Mesenchymal stem cell (in vitro differentiated cells and primary cell): ENCODE data around the gene TSSK3.

Experiments
- DNase-seq: peaks from one replicate; pipeline ENCODE4 v3.0.0-alpha.2; 2013
- H2AFZ ChIP-seq: one replicate; pipeline ENCODE4 v1.6.1; 2013; ENCODE audit warnings: low read depth, mild to moderate bottlenecking, control low read depth, inconsistent platforms, low read length, moderate library complexity
- H2AK5ac ChIP-seq: 2 replicates; pipeline ENCODE4 v1.6.1; 2013; ENCODE audit warnings: low read length, moderate library complexity, mild to moderate bottlenecking, inconsistent platforms; ENCODE audit not compliant: severe bottlenecking
- H2BK120ac ChIP-seq: one replicate; pipeline ENCODE4 v1.6.1; 2013; ENCODE audit warnings: low read depth, mild to moderate bottlenecking, inconsistent platforms, low read length, moderate library complexity
- H2BK12ac ChIP-seq, 2 experiments: one replicate each; pipeline ENCODE4 v1.6.1; 2013; ENCODE audit warnings: inconsistent platforms in 2 of 2, low read length in 2 of 2, mild to moderate bottlenecking in 2 of 2, moderate library complexity in 2 of 2, control low read depth in 1 of 2
- H2BK15ac ChIP-seq: one replicate; pipeline ENCODE4 v1.6.1; 2013; ENCODE audit warnings: mild to moderate bottlenecking, low read depth, inconsistent platforms; ENCODE audit not compliant: poor library complexity, severe bottlenecking
- H2BK5ac ChIP-seq: 2 replicates; pipeline ENCODE4 v1.6.1; 2013; ENCODE audit warnings: low read depth, mild to moderate bottlenecking, low read length, control low read depth, inconsistent platforms; ENCODE audit not compliant: poor library complexity, severe bottlenecking
- H3K14ac ChIP-seq, 2 experiments: one replicate each; pipeline ENCODE4 v1.6.1; 2013; ENCODE audit warnings: inconsistent platforms in 2 of 2, low read length in 2 of 2, control low read depth in 1 of 2, mild to moderate bottlenecking in 1 of 2, moderate library complexity in 1 of 2
- H3K18ac ChIP-seq, 2 experiments: one replicate each; pipeline ENCODE4 v1.6.1; 2013; ENCODE audit warnings: inconsistent platforms in 2 of 2, low read length in 2 of 2, control low read depth in 1 of 2, low read depth in 1 of 2, mild to moderate bottlenecking in 1 of 2
- H3K23ac ChIP-seq, 2 experiments: one replicate each; pipeline ENCODE4 v1.6.1; 2013; ENCODE audit warnings: inconsistent platforms in 2 of 2, low read length in 2 of 2, mild to moderate bottlenecking in 2 of 2, moderate library complexity in 2 of 2, control low read depth in 1 of 2
- H3K27ac ChIP-seq: 2 replicates; pipeline ENCODE4 v1.5.1; 2013; ENCODE audit warnings: mild to moderate bottlenecking, moderate library complexity, low read length, control low read depth, inconsistent platforms; ENCODE audit not compliant: poor library complexity, severe bottlenecking
- H3K27me3 ChIP-seq, 2 experiments: 2 replicates each; pipeline versions ENCODE4 v1.6.1 to v1.7.0; 2013; ENCODE audit warnings: low read length in 2 of 2, mild to moderate bottlenecking in 2 of 2, moderate library complexity in 2 of 2, control low read depth in 1 of 2, inconsistent platforms in 1 of 2; ENCODE audit not compliant: control insufficient read depth in 1 of 2, insufficient read depth in 1 of 2
- H3K36me3 ChIP-seq, 2 experiments: 2 replicates each; pipeline versions ENCODE4 v1.6.1 to v1.7.0; 2013; ENCODE audit warnings: low read length in 2 of 2, control low read depth in 1 of 2, inconsistent platforms in 1 of 2, low read depth in 1 of 2, mild to moderate bottlenecking in 1 of 2; ENCODE audit not compliant: insufficient read depth in 2 of 2, control insufficient read depth in 1 of 2
- H3K4ac ChIP-seq, 2 experiments: one replicate each; pipeline ENCODE4 v1.6.1; 2013; ENCODE audit warnings: inconsistent platforms in 2 of 2, low read length in 2 of 2, mild to moderate bottlenecking in 2 of 2, moderate library complexity in 2 of 2, control low read depth in 1 of 2, low read depth in 1 of 2
- H3K4me1 ChIP-seq: 2 replicates; pipeline ENCODE4 v1.6.1; 2013; ENCODE audit warnings: low read depth, low read length, control low read depth; ENCODE audit not compliant: control insufficient read depth, insufficient read depth
- H3K4me2 ChIP-seq: 2 replicates; pipeline ENCODE4 v1.6.1; 2013; ENCODE audit warnings: low read length, mild to moderate bottlenecking, inconsistent platforms; ENCODE audit not compliant: poor library complexity, severe bottlenecking
- H3K4me3 ChIP-seq, 2 experiments: 2 replicates each; pipeline versions ENCODE4 v1.5.1 to v1.7.0; 2013; ENCODE audit warnings: low read length in 2 of 2, mild to moderate bottlenecking in 2 of 2, control low read depth in 1 of 2, low read depth in 1 of 2; ENCODE audit not compliant: insufficient read depth in 1 of 2
- H3K79me1 ChIP-seq: replicated peaks from 2 replicates; pipeline ENCODE4 v1.6.1; 2013; ENCODE audit warnings: mild to moderate bottlenecking, control low read depth, low read length, inconsistent platforms; ENCODE audit not compliant: poor library complexity, severe bottlenecking
- H3K9ac ChIP-seq: 2 replicates; pipeline ENCODE4 v1.7.0; 2013; ENCODE audit warnings: mild to moderate bottlenecking, low read length, moderate library complexity
- H3K9me3 ChIP-seq: 2 replicates; pipeline ENCODE4 v1.7.0; 2013; ENCODE audit warnings: mild to moderate bottlenecking, low read length; ENCODE audit not compliant: control insufficient read depth
- H4K8ac ChIP-seq: one replicate; pipeline ENCODE4 v1.6.1; 2013; ENCODE audit warnings: inconsistent platforms, mild to moderate bottlenecking, low read length, moderate library complexity
- H4K91ac ChIP-seq: one replicate; pipeline ENCODE4 v1.6.1; 2013; ENCODE audit warnings: mild to moderate bottlenecking, low read length, inconsistent platforms
- WGBS: methylation state at CpG from one replicate; pipeline ENCODE4 v1.1.7; 2013; ENCODE audit warnings: mixed read lengths; 5-methylcytosine and 5-hydroxymethylcytosine counted together

The TSSK3 gene

GRCh38 chr1:32351399-32352238 lies 10.7 kb upstream of the TSSK3 start:
- H3K4me3 ChIP-seq = peak overlapping the region; percentile 76 to 89
- H3K14ac ChIP-seq = peak overlapping the region; percentile 49 to 98
- peak overlapping the region; percentile 38 for H3K23ac ChIP-seq
- H3K9ac ChIP-seq = peak overlapping the region; percentile 95
- peak overlapping the region; percentile 72 for H3K4me2 ChIP-seq
- peak overlapping the region; percentile 99 for H4K91ac ChIP-seq
- H3K79me1 ChIP-seq = peaks cover 11% of the 10 kb centered on the region
- DNase-seq = peak; percentile 95
- H2BK15ac ChIP-seq = peak overlapping the region; percentile 97
- peak overlapping the region; percentile 87 for H3K27ac ChIP-seq
- H2AK5ac ChIP-seq = peak overlapping the region; percentile 44
- peak overlapping the region; percentile 96 to 99 for H3K4ac ChIP-seq
- peak overlapping the region; percentile 81 to 91 for H2BK12ac ChIP-seq
- H3K4me1 ChIP-seq = peaks cover 30% of the 10 kb centered on the region
- peaks cover 7 to 17% of the 10 kb centered on the region in 2 experiments for H3K36me3 ChIP-seq
- peak overlapping the region; percentile 98 for H4K8ac ChIP-seq
- peak overlapping the region; percentile 99 for H2BK120ac ChIP-seq
- 3% methylated on average over 69 of the region's 75 CpGs for WGBS
- H3K27me3 ChIP-seq = peaks cover 0 to 1% of the 10 kb centered on the region in 2 experiments
- H3K18ac ChIP-seq = peak overlapping the region; percentile 93 to 97
- H3K9me3 ChIP-seq = no peaks in the 10 kb centered on the region
- H2AFZ ChIP-seq = peak overlapping the region; percentile 5
- H2BK5ac ChIP-seq = peak overlapping the region; percentile 74

- Histone ChIP-seq H3K4me1 (peaks cover 30% of the 10 kb centered on the region), H2BK5ac (no peak overlapping the region), H4K8ac (peak overlapping the region; percentile 98), H2BK12ac (peak overlapping the region; percentile 81 to 91), H3K9ac (peak overlapping the region; percentile 95), H4K91ac (peak overlapping the region; percentile 99), H3K36me3 (peaks cover 7 to 21% of the 10 kb centered on the region in 2 experiments), H3K4me2 (peak overlapping the region; percentile 72), H2AFZ (no peak overlapping the region), H2BK120ac (peak overlapping the region; percentile 99), H3K14ac (peak overlapping the region; percentile 41 to 48), H3K23ac (peak overlapping the region in 1 of 2 experiments; percentile 38), H3K18ac (peak overlapping the region; percentile 93 to 97), H3K79me1 (peaks cover 11% of the 10 kb centered on the region), H2BK15ac (peak overlapping the region; percentile 97), H3K9me3 (no peaks in the 10 kb centered on the region), H3K4ac (peak overlapping the region; percentile 96 to 99), H3K27me3 (no peaks in the 10 kb centered on the region), H2AK5ac (no peak overlapping the region), H3K27ac (peak overlapping the region; percentile 65), H3K4me3 (peak overlapping the region; percentile 76 to 89)
- WGBS = 49% methylated on average over 7 of the region's 8 CpGs
- DNase-seq = no peak
Observed at GRCh38 chr1:32352239-32352745, 10.0 kb upstream of the TSSK3 start.

- peaks cover 29% of the 10 kb centered on the region for H3K4me1 ChIP-seq
- no peak overlapping the region for H3K23ac ChIP-seq
- 74% methylated on average over 2 of the region's 2 CpGs for WGBS
- peak overlapping the region; percentile 99 for H4K91ac ChIP-seq
- H3K4me2 ChIP-seq = no peak overlapping the region
- peak; percentile 54 for DNase-seq
- peak overlapping the region in 1 of 2 experiments; percentile 89 for H3K4me3 ChIP-seq
- H2AFZ ChIP-seq = no peak overlapping the region
- no peak overlapping the region for H3K27ac ChIP-seq
- H3K14ac ChIP-seq = no peak overlapping the region
- H2BK12ac ChIP-seq = peak overlapping the region; percentile 80 to 87
- no peak overlapping the region for H2BK15ac ChIP-seq
- H3K4ac ChIP-seq = peak overlapping the region; percentile 89 to 100
- no peaks in the 10 kb centered on the region for H3K9me3 ChIP-seq
- peaks cover 7 to 23% of the 10 kb centered on the region in 2 experiments for H3K36me3 ChIP-seq
- H2BK120ac ChIP-seq = peak overlapping the region; percentile 76
- no peaks in the 10 kb centered on the region for H3K27me3 ChIP-seq
- peak overlapping the region; percentile 41 for H2AK5ac ChIP-seq
- H3K79me1 ChIP-seq = peaks cover 11% of the 10 kb centered on the region
- H3K9ac ChIP-seq = peak overlapping the region; percentile 95
- peak overlapping the region; percentile 95 for H4K8ac ChIP-seq
- no peak overlapping the region for H2BK5ac ChIP-seq
- H3K18ac ChIP-seq = peak overlapping the region; percentile 97
Observed at GRCh38 chr1:32352831-32353383, 9.4 kb upstream of the TSSK3 start.

- Histone ChIP-seq H2BK5ac (no peak overlapping the region), H4K8ac (peak overlapping the region; percentile 81), H2AK5ac (peak overlapping the region; percentile 56), H3K23ac (peak overlapping the region in 1 of 2 experiments; percentile 98), H3K9me3 (no peaks in the 10 kb centered on the region), H4K91ac (peak overlapping the region; percentile 99), H2BK15ac (peak overlapping the region; percentile 97), H3K4me2 (no peak overlapping the region), H3K14ac (peak overlapping the region in 1 of 2 experiments; percentile 97), H3K27me3 (no peaks in the 10 kb centered on the region), H3K4ac (peak overlapping the region; percentile 89 to 100), H3K4me3 (peak overlapping the region in 1 of 2 experiments; percentile 89), H2BK12ac (peak overlapping the region; percentile 92 to 100), H3K4me1 (peaks cover 27% of the 10 kb centered on the region), H3K9ac (peak overlapping the region; percentile 95), H3K18ac (peak overlapping the region; percentile 97), H3K27ac (no peak overlapping the region), H3K79me1 (peaks cover 11% of the 10 kb centered on the region), H3K36me3 (peaks cover 7 to 28% of the 10 kb centered on the region in 2 experiments), H2AFZ (no peak overlapping the region), H2BK120ac (peak overlapping the region; percentile 76)
- 68% methylated on average over 2 of the region's 2 CpGs for WGBS
- no peak for DNase-seq
Observed at GRCh38 chr1:32353431-32353830, 8.9 kb upstream of the TSSK3 start.
